NCI-H2081 (cell line): Measurements from ENCODE around the gene P2RX4.
A peak's percentile ranks its signal among the peaks of the same experiment; 100 is the strongest.
"Not testable (repeated sequence)": the region's sequence is repeated elsewhere in the genome, so short reads cannot be mapped to it uniquely, and the experiment has no call there.

ENCODE experiments used
- DNase-seq, 2 experiments: peaks; one replicate each; lab custom pipeline; 2025; lab: John Stamatoyannopoulos, UW

P2RX4 gene, protein sequence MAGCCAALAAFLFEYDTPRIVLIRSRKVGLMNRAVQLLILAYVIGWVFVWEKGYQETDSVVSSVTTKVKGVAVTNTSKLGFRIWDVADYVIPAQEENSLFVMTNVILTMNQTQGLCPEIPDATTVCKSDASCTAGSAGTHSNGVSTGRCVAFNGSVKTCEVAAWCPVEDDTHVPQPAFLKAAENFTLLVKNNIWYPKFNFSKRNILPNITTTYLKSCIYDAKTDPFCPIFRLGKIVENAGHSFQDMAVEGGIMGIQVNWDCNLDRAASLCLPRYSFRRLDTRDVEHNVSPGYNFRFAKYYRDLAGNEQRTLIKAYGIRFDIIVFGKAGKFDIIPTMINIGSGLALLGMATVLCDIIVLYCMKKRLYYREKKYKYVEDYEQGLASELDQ

DNA sequence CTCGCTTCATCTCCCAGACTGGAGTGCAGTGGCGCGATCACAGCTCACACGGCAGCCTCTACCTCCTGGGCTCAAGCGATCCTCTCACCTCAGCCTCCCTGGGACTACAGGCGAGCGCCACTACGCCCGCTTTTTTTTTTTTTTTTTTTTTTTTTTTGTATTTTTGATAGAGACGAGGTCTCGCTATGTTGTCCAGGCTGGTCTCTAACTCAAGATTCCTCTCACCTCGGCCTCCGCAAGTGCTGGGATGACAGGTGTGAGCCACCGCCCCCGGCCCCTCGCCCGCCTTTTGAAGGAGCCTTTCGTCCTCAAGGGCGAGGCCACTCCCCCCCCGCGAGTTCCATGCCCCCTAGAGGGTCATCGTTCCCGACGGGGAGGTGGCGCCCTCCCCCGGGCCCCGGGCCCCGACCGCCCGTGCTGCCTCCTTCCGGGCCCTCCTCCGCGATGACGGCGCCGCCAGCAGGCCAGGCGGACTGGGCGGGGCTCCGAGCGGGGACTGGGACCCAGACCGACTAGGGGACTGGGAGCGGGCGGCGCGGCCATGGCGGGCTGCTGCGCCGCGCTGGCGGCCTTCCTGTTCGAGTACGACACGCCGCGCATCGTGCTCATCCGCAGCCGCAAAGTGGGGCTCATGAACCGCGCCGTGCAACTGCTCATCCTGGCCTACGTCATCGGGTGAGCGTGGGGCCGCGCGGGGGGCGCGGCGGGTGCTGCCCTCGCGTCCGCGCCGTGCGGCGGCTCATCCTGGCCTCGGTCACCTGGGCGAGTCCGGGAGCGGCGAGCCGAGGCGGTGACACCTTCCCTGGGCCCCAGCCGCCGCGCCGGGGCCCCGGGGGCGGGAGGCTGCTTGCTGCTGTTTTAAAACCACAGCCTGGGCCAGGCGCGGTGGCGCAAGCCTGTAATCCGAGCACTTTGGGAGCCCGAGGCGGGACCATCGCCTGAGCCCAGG, at the start of gene P2RX4:
Gene P2RX4 (plus strand): TSS at position 506 of the 949 bp plus-strand sequence. CDS start 36 bp downstream, at position 542.
- DNase-seq: peak; percentile 75

DNA sequence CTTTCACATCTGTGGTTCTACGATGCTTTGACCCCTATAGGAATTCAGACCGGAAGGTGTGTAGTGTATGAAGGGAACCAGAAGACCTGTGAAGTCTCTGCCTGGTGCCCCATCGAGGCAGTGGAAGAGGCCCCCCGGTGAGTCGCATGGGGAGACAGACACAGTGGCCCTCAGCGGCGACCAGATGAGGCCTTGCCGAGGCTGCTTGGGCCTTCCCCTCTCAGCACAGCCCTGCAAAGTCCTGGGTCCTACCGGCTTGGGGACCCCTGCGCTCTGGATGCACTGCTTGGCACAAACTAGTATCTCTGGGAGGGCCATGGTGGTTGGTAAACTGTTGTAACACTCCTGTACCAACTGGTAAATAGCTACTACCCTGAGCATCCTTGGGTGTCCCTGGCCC, 47.5 kb upstream of the P2RX4 start:
- no peak for DNase-seq

DNA sequence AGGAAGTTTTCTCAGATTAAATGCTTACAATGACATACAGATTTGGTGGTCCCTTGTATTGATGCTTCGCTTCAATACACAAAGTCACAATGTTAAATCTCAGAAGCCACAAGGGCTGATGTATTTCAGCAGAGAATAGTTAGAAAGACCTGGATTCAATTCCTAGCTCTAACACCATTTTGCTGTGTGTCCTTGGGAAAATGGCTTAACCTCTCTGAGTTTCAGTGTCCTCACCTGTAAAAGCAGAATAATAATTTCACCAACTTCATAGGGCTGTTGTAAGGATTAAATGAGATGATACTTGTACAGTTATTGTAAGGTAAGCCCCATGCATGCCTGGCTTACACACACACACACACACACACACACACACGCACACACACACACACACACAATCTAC, 46.9 kb upstream of the P2RX4 start:
- no peak for DNase-seq

DNA sequence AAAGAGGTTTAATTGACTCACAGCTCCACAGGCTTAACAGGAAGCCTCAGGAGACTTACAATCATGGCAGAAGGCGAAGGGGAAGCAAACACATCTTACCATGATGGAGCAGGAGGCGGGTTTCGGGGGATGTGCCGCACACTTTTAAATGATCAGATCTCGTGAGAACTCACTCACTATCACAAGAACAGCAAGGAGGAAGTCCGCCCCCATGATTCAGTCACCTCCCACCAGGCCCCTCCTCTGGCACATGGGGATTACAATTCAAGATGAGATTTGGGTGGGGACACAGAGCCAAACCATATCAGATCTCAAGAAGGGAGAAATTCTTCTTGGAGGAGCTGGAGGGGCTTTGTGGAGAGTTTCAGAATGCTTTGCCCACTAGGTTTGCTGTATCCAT, 45.1 kb upstream of the P2RX4 start:
- not testable (repeated sequence) for DNase-seq

DNA sequence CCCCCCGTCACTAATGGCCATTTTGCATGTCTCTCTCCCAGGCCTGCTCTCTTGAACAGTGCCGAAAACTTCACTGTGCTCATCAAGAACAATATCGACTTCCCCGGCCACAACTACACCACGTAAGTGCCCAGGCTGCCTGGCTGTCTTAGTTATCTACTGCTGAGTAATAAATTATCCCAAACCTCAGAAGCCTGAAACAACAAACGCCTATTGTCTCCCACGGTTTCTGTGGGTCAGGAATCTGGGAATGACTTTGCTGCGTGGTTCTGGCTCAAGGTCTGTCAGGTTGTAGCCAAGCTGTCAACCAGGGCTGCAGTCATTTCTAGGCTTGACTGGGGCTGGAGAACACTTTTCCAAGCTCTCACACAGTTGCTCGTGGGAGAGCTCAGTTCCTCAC, 44.6 kb upstream of the P2RX4 start:
- DNase-seq: no peak

DNA sequence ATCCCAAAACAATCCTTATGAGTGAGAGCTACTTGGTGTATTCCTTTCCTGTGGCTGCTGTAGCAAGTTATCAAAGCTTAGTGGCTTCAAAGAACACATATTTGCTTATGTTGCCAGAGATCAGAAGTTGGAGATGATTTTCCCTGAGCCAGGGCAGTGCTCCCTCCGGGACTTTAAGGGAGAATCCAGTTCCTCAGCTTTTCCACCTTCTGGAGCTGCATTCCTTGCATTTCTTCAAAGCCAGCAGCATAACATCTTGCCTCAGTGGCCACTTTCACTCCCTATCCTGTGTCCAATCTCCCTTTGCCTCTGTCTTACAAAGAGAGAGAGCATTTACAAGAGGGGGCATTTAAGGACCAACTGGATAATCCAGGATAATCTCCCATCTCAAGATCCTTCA, 43.6 kb upstream of the P2RX4 start:
- DNase-seq: no peak

DNA sequence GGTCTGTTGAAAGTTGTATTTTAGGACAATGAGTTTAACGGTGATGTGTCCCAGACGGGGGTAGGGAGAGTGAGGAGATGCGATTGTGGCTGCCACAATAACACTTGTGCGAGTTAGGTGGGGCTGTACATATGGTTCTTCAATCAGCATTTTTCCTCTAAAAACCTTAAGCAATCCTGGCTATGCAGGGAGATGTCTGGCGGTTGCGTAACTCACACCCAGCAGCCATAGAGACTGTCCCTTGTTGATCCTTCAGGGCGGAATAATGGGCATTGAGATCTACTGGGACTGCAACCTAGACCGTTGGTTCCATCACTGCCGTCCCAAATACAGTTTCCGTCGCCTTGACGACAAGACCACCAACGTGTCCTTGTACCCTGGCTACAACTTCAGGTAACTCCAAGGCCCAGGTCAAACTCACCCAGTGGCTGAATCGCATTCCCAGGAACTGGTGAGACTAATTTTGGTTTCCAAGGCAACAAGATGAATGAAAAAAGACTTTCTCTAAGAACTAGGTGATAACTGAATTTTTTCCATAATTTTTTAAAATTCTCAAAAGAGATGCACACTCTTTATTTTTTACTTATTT, 42.6 kb upstream of the P2RX4 start:
- no peak for DNase-seq

DNA sequence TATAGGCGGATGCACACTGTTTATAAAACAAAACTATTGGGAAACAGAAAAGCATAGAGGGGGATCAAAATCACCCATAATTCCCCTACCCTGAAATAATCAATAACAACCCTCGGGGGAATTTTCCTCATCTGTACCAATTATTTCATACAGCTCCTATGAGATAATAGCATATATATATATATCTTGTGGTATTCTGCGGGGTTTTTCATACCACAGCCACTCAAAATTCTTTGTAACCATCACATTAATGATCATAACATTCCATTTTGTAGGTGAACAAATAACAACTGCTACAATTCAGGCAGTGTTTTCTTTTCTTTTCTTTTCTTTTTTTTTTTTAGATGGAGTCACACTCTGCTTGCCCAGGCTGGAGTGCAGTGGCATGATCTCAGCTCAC, 42.0 kb upstream of the P2RX4 start:
- no peak for DNase-seq

DNA sequence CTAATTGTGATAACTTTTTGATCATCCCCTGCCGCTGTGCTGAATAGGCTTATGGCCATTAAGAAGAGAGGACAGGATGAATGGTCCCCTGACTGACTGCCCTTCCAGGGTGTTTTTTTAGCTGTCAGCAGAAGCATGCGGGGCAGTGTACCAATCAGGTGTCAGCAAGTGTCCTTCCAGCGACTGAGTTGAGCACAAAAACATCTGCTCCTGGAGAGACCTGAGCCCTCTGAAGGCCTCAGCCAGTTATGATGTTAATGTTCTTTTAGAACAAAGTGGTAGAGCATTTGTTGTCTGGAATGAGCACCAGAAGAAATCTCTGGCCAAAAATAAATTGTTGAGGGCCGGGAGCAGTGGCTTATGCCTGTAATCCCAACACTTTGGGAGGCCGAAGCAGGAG, 39.8 kb upstream of the P2RX4 start:
- no peak for DNase-seq

DNA sequence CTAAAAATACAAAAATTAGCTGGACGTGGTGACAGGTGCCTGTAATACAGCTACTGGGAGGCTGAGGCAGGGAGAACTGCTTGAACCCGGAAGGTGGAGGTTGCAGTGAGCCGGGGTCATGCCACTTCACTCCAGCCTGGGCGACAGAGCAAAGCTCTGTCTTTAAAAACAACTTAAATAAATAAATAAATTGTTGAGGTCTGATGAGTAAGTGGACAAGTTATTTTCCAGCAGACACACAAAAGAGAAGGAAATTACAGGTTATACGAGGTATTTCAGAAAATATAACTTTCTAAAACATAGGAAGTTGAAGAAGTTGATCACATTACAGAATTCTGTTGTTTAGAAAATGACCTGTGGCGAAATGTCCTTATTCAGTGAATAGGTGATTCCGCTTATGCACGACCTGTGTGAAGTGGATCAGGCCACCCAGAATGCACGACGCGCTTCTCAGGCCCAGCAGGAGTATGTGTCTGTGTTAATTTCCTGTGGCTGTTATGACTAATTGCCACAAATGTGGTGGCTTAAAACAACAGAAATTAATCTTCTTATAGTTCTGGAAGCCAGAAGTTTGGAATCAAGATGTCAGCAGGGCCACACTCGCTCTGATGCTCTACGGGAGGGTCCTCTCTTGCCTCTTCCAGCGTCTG, 39.2 kb upstream of the P2RX4 start:
- no peak for DNase-seq

DNA sequence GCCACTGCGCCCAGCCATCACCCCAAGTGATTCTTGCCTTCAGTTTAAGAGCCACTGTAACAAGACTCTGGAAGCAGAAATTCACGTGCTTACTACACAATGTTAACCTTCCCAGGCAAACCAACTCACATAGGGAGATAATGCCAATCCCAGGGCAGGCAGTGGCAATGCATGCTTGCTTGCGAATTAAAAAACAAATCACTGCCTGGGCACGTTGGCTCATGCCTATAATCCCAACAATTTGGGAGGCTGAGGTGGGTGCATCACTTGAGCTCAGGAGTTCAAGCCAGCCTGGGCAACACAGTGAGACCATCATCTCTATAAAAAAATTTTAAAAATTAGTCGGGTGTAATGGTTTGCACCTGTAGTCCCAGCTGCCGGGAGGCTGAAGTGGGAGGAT, 37.8 kb upstream of the P2RX4 start:
- DNase-seq: no peak

DNA sequence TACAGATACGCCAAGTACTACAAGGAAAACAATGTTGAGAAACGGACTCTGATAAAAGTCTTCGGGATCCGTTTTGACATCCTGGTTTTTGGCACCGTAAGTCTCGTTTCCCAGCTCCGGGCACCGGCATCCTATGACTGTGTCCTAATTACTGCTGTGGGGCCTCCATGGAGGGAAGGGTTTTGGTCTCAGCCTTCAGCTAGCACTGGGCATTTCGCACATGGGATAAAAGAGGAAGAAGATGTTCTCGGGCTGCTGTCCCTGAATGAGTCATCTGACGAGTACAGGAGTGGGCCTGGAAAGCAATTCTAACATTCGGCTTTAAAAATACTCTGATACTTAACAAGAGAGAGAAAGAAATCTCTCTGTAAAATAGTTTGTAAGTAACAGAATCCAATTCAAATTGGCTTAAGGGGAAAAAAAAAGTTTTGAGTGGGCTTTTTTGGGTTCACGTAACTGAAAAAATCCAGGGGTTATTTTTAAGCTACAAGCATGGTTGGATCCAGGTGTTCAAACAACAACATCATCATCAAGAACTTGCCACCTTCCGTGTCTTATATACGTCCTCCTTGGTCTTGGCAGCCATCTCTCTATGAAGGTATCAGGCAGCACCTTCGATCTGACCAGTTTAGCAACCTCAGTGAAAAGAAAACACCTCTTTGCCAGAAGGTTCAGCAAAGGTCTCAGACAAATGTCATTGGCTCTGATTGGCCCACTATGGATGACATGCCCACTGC, 34.4 kb upstream of the P2RX4 start:
- no peak for DNase-seq

DNA sequence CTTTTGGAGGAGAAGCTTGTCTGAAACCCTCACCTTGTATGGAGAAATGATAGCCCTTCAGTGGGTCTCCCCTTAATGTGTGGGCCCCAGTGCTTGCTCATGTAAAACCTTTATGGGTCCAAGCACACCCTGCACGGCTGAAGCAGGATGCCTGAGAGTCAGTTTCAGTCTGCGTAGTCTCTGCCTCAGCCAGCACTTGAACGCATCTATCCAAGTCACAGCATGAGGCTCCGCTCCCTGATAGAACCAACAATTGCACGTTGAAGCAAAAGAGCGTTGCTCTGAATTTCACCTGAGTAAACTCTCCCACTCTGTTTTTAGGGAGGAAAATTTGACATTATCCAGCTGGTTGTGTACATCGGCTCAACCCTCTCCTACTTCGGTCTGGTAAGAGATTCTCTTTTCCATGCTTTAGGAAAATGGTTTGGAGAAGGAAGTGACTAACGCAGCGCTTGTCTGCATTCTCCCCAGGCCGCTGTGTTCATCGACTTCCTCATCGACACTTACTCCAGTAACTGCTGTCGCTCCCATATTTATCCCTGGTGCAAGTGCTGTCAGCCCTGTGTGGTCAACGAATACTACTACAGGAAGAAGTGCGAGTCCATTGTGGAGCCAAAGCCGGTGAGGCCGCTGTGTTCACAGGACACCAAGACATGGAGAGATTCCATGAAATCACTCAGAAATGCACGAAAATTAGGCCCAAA, 33.0 kb upstream of the P2RX4 start:
- DNase-seq: no peak

DNA sequence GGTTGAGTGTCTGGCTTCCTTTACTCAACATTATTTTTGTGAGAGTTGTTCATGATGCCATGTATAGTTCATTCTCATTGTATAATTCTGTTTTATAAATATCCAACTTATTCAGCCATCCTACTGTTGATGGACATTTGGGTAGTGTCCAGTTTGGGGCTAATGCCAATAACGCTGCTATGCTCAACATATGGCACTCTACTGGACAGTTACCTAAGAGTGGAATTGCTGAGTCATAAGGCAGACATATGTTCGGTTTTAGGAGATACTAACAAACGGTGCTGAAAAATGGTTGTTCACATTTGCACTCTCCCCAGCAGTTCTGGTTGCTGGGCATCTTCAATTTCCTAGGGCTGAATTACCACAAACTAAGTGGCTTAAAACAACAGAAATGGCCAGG, 28.7 kb upstream of the P2RX4 start:
- DNase-seq: no peak

DNA sequence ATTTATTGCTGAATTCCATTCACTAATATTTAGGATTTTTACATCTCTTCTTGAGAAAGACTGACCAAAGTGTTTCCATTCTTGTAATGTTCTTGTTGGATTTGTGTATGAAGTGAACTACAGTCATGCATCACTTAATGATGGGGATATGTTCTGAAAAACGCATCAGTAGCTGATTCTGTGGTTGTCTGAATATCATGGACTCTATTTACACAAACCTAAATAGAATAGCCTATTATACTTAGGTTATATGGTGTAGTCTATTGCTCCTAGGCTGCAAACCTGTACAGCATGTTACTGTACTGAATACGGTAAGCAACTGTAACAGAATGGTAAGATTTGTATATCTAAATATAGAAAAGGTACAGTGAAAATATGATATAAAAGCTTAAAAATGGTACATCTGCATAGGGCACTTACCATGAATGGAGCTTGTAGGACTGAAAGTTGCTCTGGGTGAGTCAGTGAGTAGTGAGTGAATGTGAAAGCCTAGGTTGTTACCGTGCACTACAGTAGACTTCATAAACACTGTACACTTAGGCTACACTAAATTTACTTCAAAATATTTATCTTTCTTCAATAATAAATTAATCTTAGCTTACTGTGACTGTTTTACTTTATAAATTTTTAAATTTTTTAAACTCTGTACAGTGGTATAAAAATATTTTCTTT, 27.6 kb upstream of the P2RX4 start:
- no peak for DNase-seq

DNA sequence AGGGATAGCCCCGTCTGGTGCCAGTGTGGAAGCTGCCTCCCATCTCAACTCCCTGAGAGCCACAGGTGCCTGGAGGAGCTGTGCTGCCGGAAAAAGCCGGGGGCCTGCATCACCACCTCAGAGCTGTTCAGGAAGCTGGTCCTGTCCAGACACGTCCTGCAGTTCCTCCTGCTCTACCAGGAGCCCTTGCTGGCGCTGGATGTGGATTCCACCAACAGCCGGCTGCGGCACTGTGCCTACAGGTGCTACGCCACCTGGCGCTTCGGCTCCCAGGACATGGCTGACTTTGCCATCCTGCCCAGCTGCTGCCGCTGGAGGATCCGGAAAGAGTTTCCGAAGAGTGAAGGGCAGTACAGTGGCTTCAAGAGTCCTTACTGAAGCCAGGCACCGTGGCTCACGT, 25.5 kb upstream of the P2RX4 start:
- DNase-seq: no peak

DNA sequence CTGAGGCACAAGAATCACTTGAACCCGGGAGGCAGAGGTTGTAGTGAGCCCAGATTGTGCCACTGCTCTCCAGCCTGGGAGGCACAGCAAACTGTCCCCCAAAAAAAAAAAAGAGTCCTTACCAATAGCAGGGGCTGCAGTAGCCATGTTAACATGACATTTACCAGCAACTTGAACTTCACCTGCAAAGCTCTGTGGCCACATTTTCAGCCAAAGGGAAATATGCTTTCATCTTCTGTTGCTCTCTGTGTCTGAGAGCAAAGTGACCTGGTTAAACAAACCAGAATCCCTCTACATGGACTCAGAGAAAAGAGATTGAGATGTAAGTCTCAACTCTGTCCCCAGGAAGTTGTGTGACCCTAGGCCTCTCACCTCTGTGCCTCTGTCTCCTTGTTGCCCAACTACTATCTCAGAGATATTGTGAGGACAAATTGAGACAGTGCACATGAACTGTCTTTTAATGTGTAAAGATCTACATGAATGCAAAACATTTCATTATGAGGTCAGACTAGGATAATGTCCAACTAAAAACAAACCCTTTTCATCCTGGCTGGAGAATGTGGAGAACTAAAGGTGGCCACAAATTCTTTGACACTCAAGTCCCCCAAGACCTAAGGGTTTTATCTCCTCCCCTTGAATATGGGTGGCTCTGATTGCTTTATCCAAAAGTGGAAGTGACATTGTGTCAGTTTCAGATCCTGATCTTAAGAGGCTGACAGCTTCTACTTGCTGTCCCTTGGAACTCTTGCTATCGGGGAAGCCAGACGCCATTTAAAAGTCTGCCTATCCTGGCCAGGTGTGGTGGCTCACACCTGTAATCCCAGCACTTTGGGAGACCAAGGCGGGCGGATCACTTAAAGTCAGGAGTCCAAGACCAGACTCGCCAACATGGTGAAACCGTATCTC, 24.7 kb upstream of the P2RX4 start:
- no peak for DNase-seq

DNA sequence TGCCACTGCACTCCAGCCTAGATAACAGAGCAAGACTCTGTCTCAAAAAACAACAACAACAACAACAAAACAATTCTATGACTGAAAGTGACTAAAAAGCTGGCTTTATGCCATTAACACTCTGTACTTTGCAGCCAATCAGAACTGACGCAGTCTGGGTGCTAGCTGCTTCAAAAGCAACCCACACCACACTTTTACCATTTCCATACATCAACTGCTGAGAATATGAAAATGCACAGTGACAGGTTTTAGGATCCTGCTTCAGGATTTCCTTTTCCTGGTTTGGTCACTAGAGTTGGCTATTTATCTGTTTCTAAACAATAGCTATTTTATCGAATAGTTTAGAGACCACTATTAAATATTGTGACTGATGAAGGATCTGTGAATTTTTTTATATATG, 23.1 kb upstream of the P2RX4 start:
- DNase-seq: no peak

DNA sequence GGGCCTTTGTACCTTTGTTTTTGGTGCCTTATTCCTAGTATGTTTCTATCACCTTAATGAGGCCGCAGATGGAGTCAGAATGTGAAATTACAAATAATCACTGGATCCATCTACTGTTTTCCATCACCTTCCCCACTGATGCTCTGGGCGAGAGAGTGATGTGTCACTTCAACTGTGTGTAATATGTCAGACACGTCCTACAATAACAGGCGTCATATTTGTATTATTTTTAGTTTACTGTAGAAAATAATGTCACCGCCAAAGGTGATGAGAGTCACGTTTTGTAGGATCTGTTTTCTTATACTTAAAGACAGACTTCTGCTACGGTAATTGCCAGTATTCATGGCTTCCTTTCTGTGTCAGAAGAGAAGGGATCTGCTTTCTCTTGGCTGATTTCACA, 22.4 kb upstream of the P2RX4 start:
- DNase-seq: no peak
